Common myeloid progenitor, CD34-positive (primary cell): ENCODE measurements around the gene ADARB2.

Source experiments
- CTCF ChIA-PET: fragments of 350-600 bp; sonication (Branson Sonifier 250); formaldehyde crosslinking; loops from one replicate; lab custom pipeline; 2021; ENCODE audit warnings: antibody characterized with exemption; lab: Charles Lee
- POLR2A ChIA-PET: fragments of 350-600 bp; sonication (Branson Sonifier 250); formaldehyde crosslinking; loops from one replicate; lab custom pipeline; 2021; ENCODE audit warnings: antibody characterized with exemption; lab: Charles Lee
- DNase-seq, 3 donors: peaks; one replicate each; pipeline versions ENCODE4 v3.0.0 to v3.0.0-alpha.2; 2013
- H3K27ac ChIP-seq, 2 experiments: 1 replicate in 1 of 2; 2 replicates in 1 of 2; pipeline ENCODE4 v1.7.0; 2013; ENCODE audit warnings: inconsistent platforms in 2 of 2, low read length in 2 of 2, mild to moderate bottlenecking in 2 of 2, low read depth in 1 of 2, moderate library complexity in 1 of 2; ENCODE audit not compliant: severe bottlenecking in 2 of 2, insufficient read depth in 1 of 2, poor library complexity in 1 of 2
- H3K27me3 ChIP-seq, 5 experiments: replicated peaks in 2 of 5; 1 replicate in 3 of 5; 2 replicates in 2 of 5; pipeline versions ENCODE4 v1.6.1 to v1.7.0; 2013; ENCODE audit warnings: low read length in 4 of 5, mild to moderate bottlenecking in 2 of 5, moderate library complexity in 2 of 5, inconsistent platforms in 1 of 5; ENCODE audit not compliant: insufficient read depth in 5 of 5, control insufficient read depth in 4 of 5
- H3K36me3 ChIP-seq, 4 experiments: 1 replicate in 2 of 4; 2 replicates in 2 of 4; pipeline versions ENCODE4 v1.6.1 to v1.7.0; 2013; ENCODE audit warnings: low read length in 3 of 4, control low read depth in 1 of 4, mild to moderate bottlenecking in 1 of 4; ENCODE audit not compliant: control insufficient read depth in 4 of 4, insufficient read depth in 4 of 4
- H3K4me1 ChIP-seq, 4 experiments: 1 replicate in 3 of 4; 2 replicates in 1 of 4; pipeline versions ENCODE4 v1.6.1 to v1.7.1; 2013; ENCODE audit warnings: low read length in 3 of 4, mild to moderate bottlenecking in 3 of 4, control low read depth in 1 of 4, inconsistent platforms in 1 of 4, moderate library complexity in 1 of 4; ENCODE audit not compliant: control insufficient read depth in 4 of 4, insufficient read depth in 4 of 4; ENCODE audit errors: control extremely low read depth in 1 of 4
- H3K4me3 ChIP-seq, 7 experiments: 1 replicate in 4 of 7; 2 replicates in 3 of 7; pipeline versions ENCODE4 v1.5.1 to v1.7.0; 2013; ENCODE audit warnings: mild to moderate bottlenecking in 7 of 7, low read length in 6 of 7, moderate library complexity in 6 of 7, inconsistent platforms in 2 of 7, low read depth in 2 of 7, control low read depth in 1 of 7; ENCODE audit not compliant: insufficient read depth in 4 of 7, control insufficient read depth in 1 of 7; ENCODE audit errors: extremely low read depth in 1 of 7
- H3K9me3 ChIP-seq, 5 experiments: 1 replicate in 4 of 5; 2 replicates in 1 of 5; pipeline versions ENCODE4 v1.6.1 to v1.7.1; 2013; ENCODE audit warnings: low read length in 4 of 5, mild to moderate bottlenecking in 2 of 5, inconsistent platforms in 1 of 5, low read depth in 1 of 5, moderate library complexity in 1 of 5; ENCODE audit not compliant: control insufficient read depth in 4 of 5, insufficient read depth in 2 of 5; ENCODE audit errors: control extremely low read depth in 1 of 5
- WGBS: methylation state at CpG from one replicate; pipeline ENCODE4 v1.1.5; 2013; ENCODE audit not compliant: insufficient coverage; 5-methylcytosine and 5-hydroxymethylcytosine counted together

ADARB2 gene

DNA sequence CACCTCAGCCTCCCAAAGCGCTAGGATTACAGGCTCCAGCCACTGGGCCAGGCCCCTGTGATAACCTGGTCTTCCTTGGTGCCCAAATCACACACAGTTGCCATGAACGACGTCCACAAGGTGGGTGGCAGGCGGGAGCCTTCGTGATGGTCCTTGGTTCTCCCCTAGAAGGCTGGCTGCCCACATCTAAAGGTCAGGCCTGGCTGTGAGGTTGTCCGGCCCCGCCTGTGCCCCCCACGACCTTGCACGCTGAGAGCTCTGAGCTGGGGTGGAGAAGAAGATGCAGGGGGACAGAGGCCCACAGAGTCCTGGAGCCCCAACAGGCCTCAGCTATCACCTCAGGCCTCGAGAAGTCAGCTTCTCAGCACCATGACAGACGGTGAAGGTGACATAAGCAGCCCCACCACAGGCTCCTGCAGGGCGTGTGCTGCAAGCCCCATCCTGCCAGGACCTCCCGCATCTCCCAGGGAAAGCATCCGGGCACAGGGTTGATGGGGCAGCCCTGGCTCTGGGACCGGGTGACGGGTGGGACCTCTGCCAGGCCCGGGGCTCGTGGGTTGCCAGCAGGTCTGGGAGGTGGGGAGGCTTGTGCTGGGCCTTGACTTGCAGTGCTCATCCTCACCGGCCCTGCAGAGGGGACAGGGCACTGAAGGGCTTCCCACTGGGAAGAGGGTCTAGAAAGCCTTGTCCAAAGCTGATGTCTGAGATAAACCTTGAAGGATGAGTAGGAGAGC lies 463.8 kb downstream of the ADARB2 start:
- Histone ChIP-seq H3K27ac (no peak overlapping the region), H3K4me1 (peaks cover 0 to 13% (median 5%) of the 10 kb centered on the region in 4 experiments), H3K27me3 (no peaks in the 10 kb centered on the region), H3K9me3 (no peaks in the 10 kb centered on the region), H3K4me3 (no peak overlapping the region), H3K36me3 (no peaks in the 10 kb centered on the region)
- POLR2A ChIA-PET, result no interaction called here
- CTCF ChIA-PET, result no interaction called here
- DNase-seq, result no peak
- 96% methylated on average over 18 of the region's 19 CpGs for WGBS

DNA sequence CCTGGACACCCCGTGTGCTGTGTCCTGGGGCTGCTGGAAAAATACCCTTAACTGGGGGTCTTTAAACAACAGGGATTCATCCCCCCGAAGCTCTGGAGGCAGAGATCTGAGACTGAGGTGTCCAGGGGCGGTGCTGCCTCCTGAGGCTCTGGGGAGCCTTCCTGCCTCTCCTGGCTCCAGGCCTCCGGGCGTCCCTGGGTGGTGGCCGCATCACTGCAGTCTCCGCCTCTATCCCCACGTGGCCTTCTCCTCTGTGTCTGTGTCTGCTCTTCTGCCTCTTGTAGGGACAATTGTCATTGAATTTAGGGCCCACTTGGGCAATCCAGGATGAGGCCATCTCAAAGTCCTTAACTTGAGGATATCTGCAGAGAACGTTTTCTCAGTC lies 464.6 kb downstream of the ADARB2 start:
- ChIA-PET POLR2A (no interaction called here), CTCF (no interaction called here)
- Histone ChIP-seq H3K27ac (no peak overlapping the region), H3K4me3 (no peak overlapping the region), H3K9me3 (no peaks in the 10 kb centered on the region), H3K36me3 (no peaks in the 10 kb centered on the region), H3K27me3 (no peaks in the 10 kb centered on the region), H3K4me1 (peaks cover 0 to 13% (median 5%) of the 10 kb centered on the region in 4 experiments)
- DNase-seq, result no peak
- 98% methylated on average over 9 of the region's 9 CpGs for WGBS

DNA sequence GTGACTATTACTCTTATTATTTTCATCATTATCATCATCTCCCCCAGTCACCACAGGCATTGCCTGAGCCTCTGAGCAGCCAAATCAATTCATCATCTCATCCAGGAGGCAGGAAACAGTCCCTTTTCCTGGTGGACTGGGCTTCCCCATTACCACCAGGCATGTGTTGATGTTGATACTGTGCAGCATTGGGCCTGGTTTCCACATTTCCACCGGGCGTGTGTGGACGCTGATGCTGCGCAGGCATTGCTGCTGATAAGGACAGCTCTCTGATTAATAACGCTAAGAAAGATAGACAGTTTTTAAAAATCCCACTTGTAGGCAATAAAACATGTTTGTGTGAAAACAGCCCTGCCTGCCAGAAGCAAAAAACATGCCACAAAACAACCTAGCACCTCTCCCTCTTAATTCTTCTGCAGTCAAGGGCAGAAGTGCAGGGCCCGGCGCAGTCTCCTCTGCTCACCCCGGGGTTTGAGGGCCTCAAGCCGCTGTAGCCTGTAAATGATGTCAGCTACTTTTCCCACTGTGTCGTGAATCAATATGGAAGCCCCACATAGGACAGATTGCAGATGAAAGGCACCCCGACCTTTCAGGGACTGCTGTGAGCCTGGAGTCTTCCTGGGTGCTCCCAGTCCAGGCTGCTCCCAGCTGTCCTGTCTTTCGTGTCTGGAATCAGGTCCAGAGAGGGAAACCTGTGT lies 465.1 kb downstream of the ADARB2 start:
- 36% methylated on average over 12 of the region's 12 CpGs for WGBS
- H3K27ac ChIP-seq, result no peak overlapping the region
- H3K9me3 ChIP-seq, result no peaks in the 10 kb centered on the region
- DNase-seq, result peak in 2 of 3 donors; percentile 33 to 71
- CTCF ChIA-PET, result no interaction called here
- peaks cover 0 to 3% (median 0%) of the 10 kb centered on the region in 5 experiments for H3K27me3 ChIP-seq
- no peak overlapping the region for H3K4me3 ChIP-seq
- POLR2A ChIA-PET, result no interaction called here
- H3K4me1 ChIP-seq, result peaks cover 0 to 13% (median 5%) of the 10 kb centered on the region in 4 experiments
- H3K36me3 ChIP-seq, result no peaks in the 10 kb centered on the region

DNA sequence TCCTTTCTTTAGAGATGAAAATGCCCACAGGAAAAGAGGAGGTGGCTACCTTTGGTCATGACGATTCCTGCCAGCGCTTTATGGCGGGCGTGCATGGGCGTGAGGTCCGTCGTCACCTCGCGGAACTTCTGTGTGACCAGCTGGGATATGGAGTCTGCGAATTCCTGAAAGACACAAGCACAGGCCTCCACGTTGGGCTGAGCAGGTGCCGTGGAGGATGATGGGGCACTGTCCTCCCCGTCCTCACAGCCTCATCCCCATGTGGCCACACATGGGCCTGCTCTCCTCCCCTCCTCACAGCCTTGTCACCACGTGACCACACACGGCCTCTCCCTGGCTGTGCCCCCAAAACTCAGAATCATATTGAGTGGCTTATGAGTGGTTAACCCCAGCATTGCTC lies 466.4 kb downstream of the ADARB2 start:
- no peak overlapping the region for H3K4me3 ChIP-seq
- no peaks in the 10 kb centered on the region for H3K9me3 ChIP-seq
- H3K27me3 ChIP-seq, result peaks cover 0 to 4% (median 2%) of the 10 kb centered on the region in 5 experiments
- DNase-seq, result peak in 1 of 3 donors; percentile 18
- ChIA-PET CTCF (no interaction called here), POLR2A (no interaction called here)
- no peak overlapping the region for H3K27ac ChIP-seq
- no peaks in the 10 kb centered on the region for H3K36me3 ChIP-seq
- H3K4me1 ChIP-seq, result peaks cover 0 to 13% (median 5%) of the 10 kb centered on the region in 4 experiments
- 95% methylated on average over 9 of the region's 15 CpGs for WGBS

DNA sequence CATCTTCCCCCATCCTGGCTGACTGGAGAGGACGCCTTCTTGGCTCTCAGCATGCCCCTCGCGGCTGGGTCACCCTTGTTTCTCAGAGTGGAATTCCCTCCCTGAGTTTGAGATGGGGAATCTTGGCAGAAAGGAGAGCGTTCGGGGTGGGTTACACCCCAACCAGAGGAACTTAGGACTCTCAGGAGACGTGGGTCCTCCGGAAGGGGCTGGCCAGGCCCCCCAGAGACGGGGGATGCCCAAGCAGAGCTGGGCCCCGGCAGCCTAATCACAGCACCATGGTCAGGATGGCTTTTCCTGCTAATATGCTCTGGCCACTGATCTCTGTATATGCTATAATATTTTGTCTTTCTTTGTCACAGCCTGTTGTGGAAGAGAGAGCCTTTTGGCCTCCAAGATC lies 466.8 kb downstream of the ADARB2 start:
- 97% methylated on average over 4 of the region's 9 CpGs for WGBS
- no peak overlapping the region for H3K4me3 ChIP-seq
- no peak overlapping the region for H3K27ac ChIP-seq
- no peak for DNase-seq
- CTCF ChIA-PET, result no interaction called here
- H3K4me1 ChIP-seq, result peaks cover 0 to 13% (median 5%) of the 10 kb centered on the region in 4 experiments
- peaks cover 0 to 4% (median 2%) of the 10 kb centered on the region in 5 experiments for H3K27me3 ChIP-seq
- H3K9me3 ChIP-seq, result no peaks in the 10 kb centered on the region
- POLR2A ChIA-PET, result no interaction called here
- no peaks in the 10 kb centered on the region for H3K36me3 ChIP-seq

DNA sequence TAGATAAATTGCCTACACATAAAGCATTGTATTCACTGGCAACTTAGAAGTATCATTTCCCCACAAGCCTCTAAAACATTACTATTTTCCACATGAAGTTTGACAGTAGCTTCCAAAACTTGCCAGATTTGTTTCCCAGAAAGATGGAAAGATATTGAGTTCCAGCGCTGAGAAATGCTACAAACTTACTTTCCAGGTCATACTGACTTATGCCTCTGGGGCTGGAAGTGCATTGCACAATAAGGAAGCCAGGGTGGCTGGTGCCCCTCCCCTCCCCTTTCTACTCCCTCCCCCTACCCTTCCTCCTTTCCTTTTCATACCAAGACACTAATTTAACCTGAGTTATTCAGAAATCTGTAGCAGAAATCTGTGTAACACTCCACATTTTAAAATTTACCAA lies 468.5 kb downstream of the ADARB2 start:
- Histone ChIP-seq H3K4me3 (no peak overlapping the region), H3K27me3 (peaks cover 0 to 6% (median 2%) of the 10 kb centered on the region in 5 experiments), H3K36me3 (no peaks in the 10 kb centered on the region), H3K4me1 (peaks cover 0 to 13% (median 5%) of the 10 kb centered on the region in 4 experiments), H3K27ac (no peak overlapping the region), H3K9me3 (no peaks in the 10 kb centered on the region)
- DNase-seq, result peak; percentile 38 to 74 (median 67)
- WGBS, result no CpG with 5 or more reads among the region's 1 CpG
- POLR2A ChIA-PET, result no interaction called here
- CTCF ChIA-PET, result no interaction called here

DNA sequence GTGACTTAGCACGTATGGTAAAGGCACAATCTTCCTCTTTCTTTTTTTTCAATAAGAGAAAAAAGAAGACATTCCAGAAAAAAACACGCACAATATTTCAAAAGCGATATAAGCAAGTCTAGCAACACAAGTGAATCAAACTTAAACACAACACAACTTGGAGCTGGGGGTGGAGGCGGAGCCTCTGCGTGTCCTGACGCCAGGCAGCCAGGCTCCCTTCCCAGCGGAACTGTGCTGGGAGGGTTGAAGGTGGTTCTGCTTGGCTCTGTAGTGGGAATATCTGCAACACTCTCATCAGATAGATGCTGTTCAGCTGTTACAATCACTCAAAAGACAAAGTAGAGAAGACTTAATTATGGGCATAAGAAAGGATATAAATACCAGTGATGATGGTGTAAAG lies 469.8 kb downstream of the ADARB2 start:
- CTCF ChIA-PET, result no interaction called here
- Histone ChIP-seq H3K4me3 (no peak overlapping the region), H3K36me3 (no peaks in the 10 kb centered on the region), H3K27ac (no peak overlapping the region), H3K27me3 (peaks cover 0 to 9% (median 2%) of the 10 kb centered on the region in 5 experiments), H3K4me1 (peaks cover 0 to 13% (median 5%) of the 10 kb centered on the region in 4 experiments), H3K9me3 (no peaks in the 10 kb centered on the region)
- DNase-seq, result no peak
- POLR2A ChIA-PET, result no interaction called here
- WGBS, result no CpG with 5 or more reads among the region's 7 CpGs
